ENCODE measurements around the gene ZNF319.

DNA sequence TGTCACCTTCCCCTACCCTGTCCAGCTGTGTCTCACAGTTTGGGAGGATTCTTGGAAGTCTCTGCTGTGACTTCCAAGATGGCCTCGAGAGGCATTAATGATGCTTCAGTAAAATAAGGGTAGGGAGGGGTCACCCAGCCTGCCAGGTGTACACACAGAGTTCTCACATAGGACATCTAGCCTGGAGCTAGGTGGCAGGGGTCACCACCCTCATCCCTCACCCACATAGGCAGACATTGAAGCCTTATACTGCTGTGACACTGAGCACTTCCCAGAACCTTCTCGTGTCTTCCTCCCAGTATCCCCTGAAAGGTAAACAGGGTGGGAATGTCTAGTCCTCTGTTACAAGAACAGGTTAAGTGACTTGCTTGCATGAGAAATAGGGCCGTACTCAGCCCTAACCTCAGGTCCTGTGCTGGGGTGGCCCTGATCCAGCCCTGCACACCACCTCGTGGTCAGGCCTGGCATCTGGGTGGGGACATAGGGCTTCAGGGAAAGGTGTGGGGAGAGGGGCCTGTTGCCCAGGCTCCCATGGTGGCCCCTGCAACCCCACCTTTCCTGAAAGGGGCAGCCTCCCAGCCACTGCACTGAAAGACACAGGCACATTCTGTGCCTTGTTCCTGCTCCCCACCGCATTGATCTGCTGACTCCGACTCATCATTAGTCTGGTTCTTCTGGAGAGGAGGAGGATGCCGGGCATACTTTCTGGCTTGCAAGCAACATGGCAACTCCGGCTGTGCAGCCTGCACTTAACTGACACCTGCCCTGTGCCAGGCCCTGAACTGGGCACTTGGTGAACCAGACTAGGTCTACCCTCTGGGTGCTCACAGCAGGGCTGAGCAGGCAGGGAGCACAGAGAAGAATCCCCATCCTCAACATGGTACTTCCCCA, 21.4 kb upstream of the ZNF319 start:
- TF ChIP-seq, protein P1, sequence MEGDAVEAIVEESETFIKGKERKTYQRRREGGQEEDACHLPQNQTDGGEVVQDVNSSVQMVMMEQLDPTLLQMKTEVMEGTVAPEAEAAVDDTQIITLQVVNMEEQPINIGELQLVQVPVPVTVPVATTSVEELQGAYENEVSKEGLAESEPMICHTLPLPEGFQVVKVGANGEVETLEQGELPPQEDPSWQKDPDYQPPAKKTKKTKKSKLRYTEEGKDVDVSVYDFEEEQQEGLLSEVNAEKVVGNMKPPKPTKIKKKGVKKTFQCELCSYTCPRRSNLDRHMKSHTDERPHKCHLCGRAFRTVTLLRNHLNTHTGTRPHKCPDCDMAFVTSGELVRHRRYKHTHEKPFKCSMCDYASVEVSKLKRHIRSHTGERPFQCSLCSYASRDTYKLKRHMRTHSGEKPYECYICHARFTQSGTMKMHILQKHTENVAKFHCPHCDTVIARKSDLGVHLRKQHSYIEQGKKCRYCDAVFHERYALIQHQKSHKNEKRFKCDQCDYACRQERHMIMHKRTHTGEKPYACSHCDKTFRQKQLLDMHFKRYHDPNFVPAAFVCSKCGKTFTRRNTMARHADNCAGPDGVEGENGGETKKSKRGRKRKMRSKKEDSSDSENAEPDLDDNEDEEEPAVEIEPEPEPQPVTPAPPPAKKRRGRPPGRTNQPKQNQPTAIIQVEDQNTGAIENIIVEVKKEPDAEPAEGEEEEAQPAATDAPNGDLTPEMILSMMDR (IDR thresholded peaks at IDR 0.05; ENCODE audit: poor library complexity, severe bottlenecking): no peak
- TF ChIP-seq MXI1 (conservative IDR thresholded peaks at IDR 0.05; ENCODE audit: poor library complexity, severe bottlenecking): no peak
- no peak for TF ChIP-seq EZH2 (IDR thresholded peaks at IDR 0.05; ENCODE audit: borderline replicate concordance, insufficient read depth, low read length, poor library complexity, severe bottlenecking)
- TF ChIP-seq, protein P2, sequence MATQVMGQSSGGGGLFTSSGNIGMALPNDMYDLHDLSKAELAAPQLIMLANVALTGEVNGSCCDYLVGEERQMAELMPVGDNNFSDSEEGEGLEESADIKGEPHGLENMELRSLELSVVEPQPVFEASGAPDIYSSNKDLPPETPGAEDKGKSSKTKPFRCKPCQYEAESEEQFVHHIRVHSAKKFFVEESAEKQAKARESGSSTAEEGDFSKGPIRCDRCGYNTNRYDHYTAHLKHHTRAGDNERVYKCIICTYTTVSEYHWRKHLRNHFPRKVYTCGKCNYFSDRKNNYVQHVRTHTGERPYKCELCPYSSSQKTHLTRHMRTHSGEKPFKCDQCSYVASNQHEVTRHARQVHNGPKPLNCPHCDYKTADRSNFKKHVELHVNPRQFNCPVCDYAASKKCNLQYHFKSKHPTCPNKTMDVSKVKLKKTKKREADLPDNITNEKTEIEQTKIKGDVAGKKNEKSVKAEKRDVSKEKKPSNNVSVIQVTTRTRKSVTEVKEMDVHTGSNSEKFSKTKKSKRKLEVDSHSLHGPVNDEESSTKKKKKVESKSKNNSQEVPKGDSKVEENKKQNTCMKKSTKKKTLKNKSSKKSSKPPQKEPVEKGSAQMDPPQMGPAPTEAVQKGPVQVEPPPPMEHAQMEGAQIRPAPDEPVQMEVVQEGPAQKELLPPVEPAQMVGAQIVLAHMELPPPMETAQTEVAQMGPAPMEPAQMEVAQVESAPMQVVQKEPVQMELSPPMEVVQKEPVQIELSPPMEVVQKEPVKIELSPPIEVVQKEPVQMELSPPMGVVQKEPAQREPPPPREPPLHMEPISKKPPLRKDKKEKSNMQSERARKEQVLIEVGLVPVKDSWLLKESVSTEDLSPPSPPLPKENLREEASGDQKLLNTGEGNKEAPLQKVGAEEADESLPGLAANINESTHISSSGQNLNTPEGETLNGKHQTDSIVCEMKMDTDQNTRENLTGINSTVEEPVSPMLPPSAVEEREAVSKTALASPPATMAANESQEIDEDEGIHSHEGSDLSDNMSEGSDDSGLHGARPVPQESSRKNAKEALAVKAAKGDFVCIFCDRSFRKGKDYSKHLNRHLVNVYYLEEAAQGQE (IDR thresholded peaks at IDR 0.05; ENCODE audit: borderline replicate concordance): no peak
- no peak for TF ChIP-seq EP300 (conservative IDR thresholded peaks at IDR 0.05; ENCODE audit: poor library complexity, severe bottlenecking)
- TF ChIP-seq POLR2AphosphoS5 (IDR thresholded peaks at IDR 0.05): no peak
- TF ChIP-seq TAF1 (IDR thresholded peaks at IDR 0.05; ENCODE audit: low read depth): no peak

Data from neural cell (in vitro differentiated cells).